Right lobe of liver (tissue), 6 donors: Measurements from ENCODE around the gene LGR5. TPM values are rescaled to one million over a fixed set of nuclear protein-coding genes. Genes with fewer than 3 reads are reported as not detected.

Experiments used
- ATAC-seq, 4 donors: fragments of 200-7000 bp; cut with Tn5 transposase; one replicate each; pipeline ENCODE4 v1.9.1; 2020; ENCODE audit warnings: mild to moderate bottlenecking in 4 of 4, moderate library complexity in 4 of 4
- DNase-seq, 3 donors: peaks; one replicate each; pipeline ENCODE4 v3.0.0-alpha.2; 2020
- H3K27ac ChIP-seq, 3 donors: fragments of 200-600 bp; one replicate each; pipeline ENCODE4 v1.8.0; 2022
- H3K27me3 ChIP-seq, 2 donors: fragments of 200-600 bp; one replicate each; pipeline ENCODE4 v1.8.0; 2022
- H3K36me3 ChIP-seq, 4 donors: fragments of 200-600 bp; sonication (generic) in 1 of 4; one replicate each; pipeline versions ENCODE4 v1.5.1 to v1.8.0; 2017 to 2022; ENCODE audit warnings: control low read depth in 1 of 4
- H3K4me1 ChIP-seq, 4 donors: fragments of 200-600 bp; sonication (generic) in 1 of 4; one replicate each; pipeline versions ENCODE4 v1.5.1 to v1.8.0; 2017 to 2022; ENCODE audit warnings: control low read depth in 1 of 4
- H3K4me3 ChIP-seq, 3 donors: fragments of 200-600 bp; one replicate each; pipeline ENCODE4 v1.8.0; 2022
- H3K9me3 ChIP-seq, 4 donors: fragments of 200-600 bp; sonication (generic) in 1 of 4; one replicate each; pipeline versions ENCODE4 v1.5.1 to v1.8.0; 2017 to 2022; ENCODE audit warnings: control low read depth in 1 of 4
- POLR2A ChIP-seq: fragments of 450-650 bp; IDR thresholded peaks from one replicate; pipeline ENCODE4 v1.6.1; 2017; ENCODE audit warnings: antibody characterized with exemption, mild to moderate bottlenecking
- WGBS: methylation state at CpG from one replicate; pipeline ENCODE4 v1.1.6; 2018; ENCODE audit warnings: low coverage, low lambda C conversion rate; ENCODE audit not compliant: insufficient coverage; ENCODE audit errors: missing lambda C conversion rate; 5-methylcytosine and 5-hydroxymethylcytosine counted together
- intact Hi-C, 2 donors: fragments of 100-400 bp; cut with DNase I; formaldehyde crosslinking; loops; one replicate each; pipeline versions ENCODE4 v1.11.2 to v1.14.1; 2022
- total RNA-seq, 6 experiments: library from RNA; depleted of rRNA in 2 of 6; stranded (reverse); fragments of >200 nt in 2 of 6; fragmentation: NEBNext Ultra II Directional in 3 of 6; extraction: Animal tissue kit (Norgen Biotek cat#: 25700) in 3 of 6; gene quantifications; one replicate each; pipeline versions ENCODE4 v1.1.0 to v1.2.4, GENCODE V29; 2016 to 2023
- TF ChIP-seq, protein P1 (sequence below), 4 donors: fragments of 200-600 bp in 3 of 4; fragments of 450-650 bp in 1 of 4; IDR thresholded peaks; one replicate each; pipeline versions ENCODE4 v1.5.1 to v1.8.0; 2016 to 2022; ENCODE audit warnings: antibody characterized with exemption in 4 of 4, mild to moderate bottlenecking in 2 of 4
- donor health status: DM: no; HTN: yes; CAD: no.
- donor health status: DM: no; HTN: no; CAD: no.
- donor health status: DM: no; HTN: no; CAD: no.
- donor health status: DM: no; HTN: yes; CAD: no.
- donor health status: DM: no; HTN: yes; CAD: no.

The LGR5 gene
- total RNA-seq, 6 experiments from 2014 or later: 0.11 to 0.31 (median 0.17) TPM

DNA sequence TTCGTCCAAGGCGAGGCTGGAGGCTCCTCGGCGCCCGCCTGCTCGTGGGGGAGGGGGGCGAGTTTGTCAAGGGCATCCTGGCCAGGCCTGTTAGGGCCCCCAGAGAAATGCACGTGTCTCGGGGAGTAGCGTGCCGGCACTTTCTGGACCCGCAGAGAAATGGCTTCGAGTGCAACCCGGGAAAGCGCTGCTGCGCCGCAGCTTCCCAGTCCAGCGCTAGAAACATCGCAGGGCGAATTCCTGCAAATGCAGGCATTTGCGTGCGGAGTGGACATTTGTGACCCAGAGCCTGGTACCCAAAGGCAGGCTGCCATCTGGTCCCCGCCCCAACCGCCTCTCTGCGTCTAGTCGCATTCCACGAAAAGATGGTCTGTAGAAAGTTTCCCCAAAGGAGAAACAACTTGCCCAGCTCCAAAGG is 756 bp downstream of the LGR5 start:
- TF ChIP-seq, protein P1, sequence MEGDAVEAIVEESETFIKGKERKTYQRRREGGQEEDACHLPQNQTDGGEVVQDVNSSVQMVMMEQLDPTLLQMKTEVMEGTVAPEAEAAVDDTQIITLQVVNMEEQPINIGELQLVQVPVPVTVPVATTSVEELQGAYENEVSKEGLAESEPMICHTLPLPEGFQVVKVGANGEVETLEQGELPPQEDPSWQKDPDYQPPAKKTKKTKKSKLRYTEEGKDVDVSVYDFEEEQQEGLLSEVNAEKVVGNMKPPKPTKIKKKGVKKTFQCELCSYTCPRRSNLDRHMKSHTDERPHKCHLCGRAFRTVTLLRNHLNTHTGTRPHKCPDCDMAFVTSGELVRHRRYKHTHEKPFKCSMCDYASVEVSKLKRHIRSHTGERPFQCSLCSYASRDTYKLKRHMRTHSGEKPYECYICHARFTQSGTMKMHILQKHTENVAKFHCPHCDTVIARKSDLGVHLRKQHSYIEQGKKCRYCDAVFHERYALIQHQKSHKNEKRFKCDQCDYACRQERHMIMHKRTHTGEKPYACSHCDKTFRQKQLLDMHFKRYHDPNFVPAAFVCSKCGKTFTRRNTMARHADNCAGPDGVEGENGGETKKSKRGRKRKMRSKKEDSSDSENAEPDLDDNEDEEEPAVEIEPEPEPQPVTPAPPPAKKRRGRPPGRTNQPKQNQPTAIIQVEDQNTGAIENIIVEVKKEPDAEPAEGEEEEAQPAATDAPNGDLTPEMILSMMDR (IDR thresholded peaks at IDR 0.05): no peak
- no peak for TF ChIP-seq POLR2A
- peaks cover 0 to 19% (median 2%) of the 10 kb centered on the region in 4 donors for H3K4me1 ChIP-seq
- no peaks in the 10 kb centered on the region for H3K9me3 ChIP-seq
- no peaks in the 10 kb centered on the region for H3K36me3 ChIP-seq
- ATAC-seq: peak; percentile 15 to 55 (median 38)
- H3K27ac ChIP-seq: no peak overlapping the region
- 0% methylated on average over 15 of the region's 27 CpGs for WGBS
- H3K4me3 ChIP-seq: peak overlapping the region; percentile 12 to 49 (median 32)
- intact Hi-C loops: no loop called here
- no peak for DNase-seq
- H3K27me3 ChIP-seq: no peaks in the 10 kb centered on the region

DNA sequence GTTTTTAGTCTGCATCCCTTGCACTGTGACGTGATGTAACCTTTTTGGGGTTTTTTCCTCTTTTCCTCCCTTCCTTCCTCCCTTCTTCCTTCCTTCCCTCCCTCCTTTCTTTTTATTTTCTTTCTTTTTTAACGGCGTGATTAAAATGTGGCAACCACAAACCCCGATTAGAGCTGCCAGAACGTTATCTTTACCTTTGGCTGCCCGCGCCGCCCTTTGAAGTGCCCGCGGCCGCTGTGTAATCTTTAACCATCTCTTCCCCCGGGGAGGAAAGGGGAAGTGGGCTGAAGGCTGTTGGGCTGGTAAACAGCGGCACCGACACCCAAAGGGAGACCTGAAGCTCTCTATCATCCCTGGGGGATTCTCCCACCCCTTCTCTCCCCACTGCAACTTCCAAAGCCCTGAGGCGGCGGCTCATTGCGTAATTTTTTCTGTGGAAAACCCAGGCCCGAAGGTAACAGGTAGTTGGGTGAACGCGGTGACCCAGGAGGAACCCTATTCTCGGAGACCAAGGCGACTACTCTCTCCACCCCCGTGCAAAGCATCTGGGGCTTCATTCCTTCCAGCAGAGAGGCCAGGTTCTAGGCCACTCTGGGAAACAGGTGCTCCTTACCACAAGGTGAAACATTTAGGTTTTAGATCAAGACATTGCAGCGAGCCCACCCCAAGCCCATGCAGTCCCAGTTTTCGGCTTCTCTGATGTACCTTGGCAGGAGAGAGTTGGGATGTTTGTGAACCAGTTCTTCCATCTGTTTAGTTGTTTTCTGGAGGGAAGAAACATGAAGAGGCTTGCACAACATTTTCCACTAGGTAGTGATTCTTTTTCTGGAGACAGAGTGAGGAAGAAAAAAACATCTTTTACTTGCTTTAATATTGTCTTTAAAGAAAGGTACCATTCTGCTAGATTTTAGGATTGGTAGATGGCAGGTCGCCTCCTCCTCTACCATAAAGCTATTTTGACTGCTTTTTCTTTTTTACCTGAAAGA is 1.5 kb downstream of the LGR5 start:
- WGBS: 6% methylated on average over 20 of the region's 26 CpGs
- DNase-seq (peak; percentile 47 to 69 (median 65)), ATAC-seq (peak; percentile 64 to 85 (median 78))
- no peaks in the 10 kb centered on the region for H3K36me3 ChIP-seq
- peak overlapping the region in 2 of 3 donors; percentile 32 to 49 for H3K4me3 ChIP-seq
- H3K27me3 ChIP-seq: no peaks in the 10 kb centered on the region
- H3K9me3 ChIP-seq: no peaks in the 10 kb centered on the region
- TF ChIP-seq, protein P1 (IDR thresholded peaks at IDR 0.05): no peak
- no peak for TF ChIP-seq POLR2A
- H3K4me1 ChIP-seq: peaks cover 0 to 19% (median 2%) of the 10 kb centered on the region in 4 donors
- intact Hi-C loops: no loop called here
- no peak overlapping the region for H3K27ac ChIP-seq

DNA sequence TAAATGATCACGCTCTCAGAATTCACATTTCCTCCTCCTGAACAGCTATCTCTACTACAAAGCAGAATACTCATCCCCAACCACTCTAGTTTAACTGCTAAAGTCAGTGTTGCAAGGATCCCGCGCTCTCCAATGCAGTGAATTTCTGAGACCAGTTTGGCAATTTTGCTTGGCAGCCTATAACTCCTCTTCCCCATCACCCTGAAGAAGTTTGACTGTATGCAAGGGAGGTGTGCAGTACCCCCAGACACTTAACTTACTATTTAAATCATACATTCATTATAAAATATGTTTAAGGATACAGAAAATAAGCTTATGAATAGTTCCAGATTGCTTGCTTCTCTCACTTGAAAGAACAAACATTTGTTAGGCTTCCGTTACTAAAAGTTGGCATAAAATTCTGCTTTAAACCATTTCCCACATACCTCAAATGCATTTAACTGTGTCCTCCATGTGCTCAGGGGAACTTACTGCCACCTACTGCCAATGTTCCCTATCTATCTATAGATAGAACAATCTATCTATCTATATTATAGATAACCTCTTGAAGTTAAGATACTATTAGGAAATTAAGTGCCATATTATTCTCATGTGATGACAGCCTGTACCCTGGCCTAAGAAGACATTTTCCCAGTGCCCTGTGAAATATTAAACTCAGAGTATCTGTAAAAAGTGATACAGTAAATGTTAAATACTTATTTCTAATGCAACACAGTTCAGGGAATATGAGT is 2.4 kb downstream of the LGR5 start:
- H3K4me1 ChIP-seq: peaks cover 0 to 19% (median 2%) of the 10 kb centered on the region in 4 donors
- H3K27ac ChIP-seq: no peak overlapping the region
- no peak for ATAC-seq

DNA sequence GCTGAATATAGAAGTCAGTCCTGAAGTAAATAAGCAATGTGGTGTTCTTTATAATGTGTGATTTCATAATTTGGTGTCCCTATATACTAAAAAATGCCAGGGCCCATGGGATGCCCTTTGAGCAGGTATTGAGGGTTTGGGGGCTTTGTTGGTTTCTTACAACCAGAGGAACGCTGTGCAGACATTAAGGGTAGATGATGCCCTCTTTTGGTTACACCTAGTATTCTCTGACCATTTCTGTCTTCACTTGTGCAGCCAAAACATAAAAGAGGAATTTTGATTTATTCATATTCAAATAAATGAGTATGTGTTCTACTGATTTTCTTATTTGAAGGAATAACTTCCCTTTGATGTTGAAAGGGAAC is 3.0 kb downstream of the LGR5 start:
- peaks cover 0 to 19% (median 2%) of the 10 kb centered on the region in 4 donors for H3K4me1 ChIP-seq
- no peaks in the 10 kb centered on the region for H3K27me3 ChIP-seq
- no peaks in the 10 kb centered on the region for H3K9me3 ChIP-seq
- DNase-seq: no peak
- intact Hi-C loops: no loop called here
- ATAC-seq: no peak
- no peak overlapping the region for H3K27ac ChIP-seq
- H3K36me3 ChIP-seq: no peaks in the 10 kb centered on the region
- WGBS: 78% methylated on average over 1 of the region's 1 CpG
- TF ChIP-seq POLR2A: no peak
- TF ChIP-seq, protein P1 (IDR thresholded peaks at IDR 0.05): no peak
- H3K4me3 ChIP-seq: no peak overlapping the region

More for the DNA sequence above, 2.4 kb downstream of the LGR5 start:
- DNase-seq: no peak
- Histone ChIP-seq H3K4me3 (no peak overlapping the region), H3K27me3 (no peaks in the 10 kb centered on the region), H3K36me3 (no peaks in the 10 kb centered on the region), H3K9me3 (no peaks in the 10 kb centered on the region)
- intact Hi-C loops: no loop called here
- TF ChIP-seq, protein P1 (IDR thresholded peaks at IDR 0.05): no peak
- no peak for TF ChIP-seq POLR2A
- 86% methylated on average over 4 of the region's 4 CpGs for WGBS
